Myocyte (in vitro differentiated cells): ENCODE data around the gene ASB9. TPM values are rescaled to one million over a fixed set of nuclear protein-coding genes. Genes with fewer than 3 reads are reported as not detected.

Experiments
- total RNA-seq: library from RNA; depleted of rRNA; stranded (reverse); fragments of >200 nt; gene quantifications from 2 replicates; pipeline ENCODE4 v1.2.3, GENCODE V29; 2014

ASB9 gene
- total RNA-seq, 1 donor from 2014 or later, result 0.70 TPM

Other genes with a start within 250 kb of the ASB9 start
- 0.52 and 5.8 TPM in 2 replicates for gene ASB11, start 45.6 kb upstream of the ASB9 start, total RNA-seq
- 5.0 and 7.5 TPM in 2 replicates for gene PIGA, start 65.4 kb upstream of the ASB9 start, total RNA-seq
- 0.32 TPM in 1 of 2 replicates, not detected in the other for gene VEGFD, start 114.3 kb upstream of the ASB9 start, total RNA-seq
- 4.6 and 7.3 TPM in 2 replicates for gene PIR, start 223.2 kb upstream of the ASB9 start, total RNA-seq
- not detected in 2 replicates for gene BMX, start 230.7 kb upstream of the ASB9 start, total RNA-seq